HG03025 (cell line): ENCODE measurements around the gene ADAM12.
A peak's percentile ranks its signal among the peaks of the same experiment; 100 is the strongest.
"Not testable (repeated sequence)": the region's sequence is repeated elsewhere in the genome, so short reads cannot be mapped to it uniquely, and the experiment has no call there.

ENCODE experiments used
- ATAC-seq: cut with Tn5 transposase; IDR thresholded peaks from one replicate; pipeline ENCODE4 v1.9.1; 2021; ENCODE audit warnings: mild to moderate bottlenecking, moderate library complexity; ENCODE audit not compliant: unreplicated experiment, low FRiP score

Gene ADAM12

DNA sequence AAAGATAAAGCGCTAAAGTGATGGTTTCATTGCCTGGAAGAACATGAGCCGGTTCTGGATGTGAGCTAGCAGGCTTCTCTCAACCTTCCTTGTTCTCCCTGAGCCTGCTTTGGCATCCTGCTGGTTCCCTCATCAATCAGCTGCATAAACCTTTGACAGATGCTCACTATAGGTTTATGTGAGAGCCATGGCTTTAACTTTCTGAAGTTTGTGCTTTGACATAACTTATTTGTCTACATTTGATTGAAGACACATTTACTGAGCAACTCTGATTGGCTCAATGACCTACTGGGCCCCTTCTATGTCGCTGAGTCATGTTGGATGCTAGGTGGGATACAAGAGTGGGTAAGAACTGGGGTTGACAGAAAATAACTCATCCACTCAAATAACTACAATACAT is 192.0 kb downstream of the ADAM12 start:
- ATAC-seq, result no peak

DNA sequence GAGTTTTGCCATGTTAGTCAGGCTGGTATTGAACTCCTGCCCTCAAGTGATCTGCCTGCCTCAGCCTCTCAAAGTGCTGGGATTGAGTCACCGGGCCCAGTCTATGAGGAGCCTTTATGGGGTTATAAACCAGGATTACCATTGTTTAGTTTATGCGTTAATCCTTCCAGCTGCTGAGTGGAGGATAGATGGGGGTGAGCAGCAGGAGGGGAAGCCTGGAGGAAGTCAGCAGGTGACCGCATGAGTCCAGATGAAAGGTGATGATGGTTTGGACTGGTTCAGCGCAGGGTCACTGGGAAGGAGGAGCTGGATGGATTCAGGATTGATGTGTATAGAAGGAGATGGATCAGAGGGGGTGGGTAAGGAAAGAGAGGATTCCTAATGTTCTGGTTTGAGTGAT is 197.1 kb downstream of the ADAM12 start:
- no peak for ATAC-seq

DNA sequence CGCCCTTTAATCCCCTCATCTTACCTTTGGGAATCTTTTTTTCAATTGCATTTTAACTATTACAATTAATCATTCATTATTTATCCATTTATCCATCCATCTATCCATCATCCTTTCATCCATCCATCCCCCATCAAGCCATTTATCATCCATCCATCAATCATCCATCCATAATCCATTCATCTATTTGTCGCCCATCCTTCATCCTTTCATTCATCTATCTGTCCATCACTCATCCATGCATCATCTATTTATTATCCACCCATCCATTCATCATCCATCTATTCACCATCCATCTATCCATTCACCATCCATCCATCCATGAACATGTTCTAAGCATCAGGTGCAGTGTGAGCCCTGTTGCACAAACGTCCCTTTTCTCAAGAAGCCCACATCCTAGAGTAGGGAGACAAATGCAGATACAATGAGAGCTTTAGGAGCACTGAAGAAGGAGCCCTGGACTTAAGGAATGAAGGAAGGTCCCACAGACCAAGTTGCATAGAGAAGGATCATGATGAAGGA is 199.5 kb downstream of the ADAM12 start:
- no peak for ATAC-seq

DNA sequence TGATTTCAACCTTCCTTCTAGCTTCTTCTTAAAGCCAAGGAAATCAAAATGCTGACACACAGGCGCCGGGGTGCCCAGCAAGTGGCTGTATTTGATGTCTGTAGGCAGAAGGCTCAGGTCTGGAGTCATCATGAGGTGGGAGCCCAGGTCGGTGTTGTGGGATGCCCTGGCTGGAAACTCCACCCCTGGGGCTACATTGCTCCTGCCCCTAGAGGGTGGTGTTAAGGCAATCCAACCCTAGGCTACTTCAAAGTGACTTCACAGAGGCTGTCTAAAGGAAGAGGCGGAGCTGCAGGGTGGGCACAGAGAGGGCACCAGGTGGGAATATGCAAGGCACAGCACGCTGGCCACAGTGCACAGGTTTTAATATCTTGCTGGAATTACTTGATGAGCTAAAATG is 200.9 kb downstream of the ADAM12 start:
- no peak for ATAC-seq

DNA sequence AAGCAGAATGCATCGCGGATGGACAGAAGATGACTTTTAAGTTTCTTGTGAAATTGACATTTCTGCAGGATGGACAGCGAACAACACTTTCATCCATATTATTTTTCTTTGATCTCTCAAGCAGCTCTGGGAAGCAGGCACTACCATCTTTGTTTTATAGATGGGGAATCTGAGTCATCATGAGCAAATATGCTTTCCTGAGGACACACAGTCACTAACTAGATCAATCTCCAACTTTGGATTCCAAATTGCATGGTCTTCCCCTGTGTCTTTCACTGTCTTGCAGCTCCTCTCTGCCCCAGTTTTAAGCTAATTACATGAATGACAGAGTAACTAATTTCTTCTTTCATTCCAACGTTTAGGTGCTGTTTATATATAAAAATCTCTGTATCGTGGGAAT is 201.5 kb downstream of the ADAM12 start:
- ATAC-seq, result no peak

DNA sequence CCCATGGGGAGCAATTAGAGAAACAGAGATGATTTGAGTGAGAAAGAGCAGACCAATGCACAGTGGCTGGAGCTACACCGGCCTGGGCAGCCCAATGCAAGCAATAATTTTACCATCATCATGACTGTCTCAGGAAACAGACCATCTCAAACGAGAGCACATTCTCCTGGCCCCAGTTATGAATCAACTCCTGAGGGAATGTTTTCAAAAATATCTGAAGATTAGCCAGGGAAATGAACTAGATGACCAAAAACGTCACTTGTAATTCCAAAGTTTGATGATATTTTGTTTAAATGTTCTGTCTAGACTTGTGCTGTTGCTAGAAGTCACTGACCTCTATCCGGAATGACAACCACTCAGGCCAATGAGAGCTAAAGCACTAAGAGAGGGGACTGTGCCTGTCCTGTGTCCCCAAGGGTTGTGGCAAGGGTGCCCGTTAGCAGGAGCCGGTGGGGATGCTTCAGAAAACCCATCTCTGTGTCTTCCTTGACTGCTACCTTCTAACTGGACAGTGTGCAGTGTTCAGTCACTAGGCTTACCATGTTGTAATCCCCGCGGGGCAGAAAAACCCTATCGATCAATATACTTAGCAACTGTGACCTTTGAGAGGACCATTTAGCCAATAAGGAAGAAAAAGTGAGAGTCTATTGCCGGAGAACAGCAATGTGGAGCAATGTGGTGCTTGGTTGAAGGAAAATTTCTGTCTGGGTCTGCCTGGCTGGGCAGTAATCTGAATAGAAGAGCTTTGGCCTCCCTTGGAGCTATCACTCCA is 202.4 kb downstream of the ADAM12 start:
- ATAC-seq, result no peak

DNA sequence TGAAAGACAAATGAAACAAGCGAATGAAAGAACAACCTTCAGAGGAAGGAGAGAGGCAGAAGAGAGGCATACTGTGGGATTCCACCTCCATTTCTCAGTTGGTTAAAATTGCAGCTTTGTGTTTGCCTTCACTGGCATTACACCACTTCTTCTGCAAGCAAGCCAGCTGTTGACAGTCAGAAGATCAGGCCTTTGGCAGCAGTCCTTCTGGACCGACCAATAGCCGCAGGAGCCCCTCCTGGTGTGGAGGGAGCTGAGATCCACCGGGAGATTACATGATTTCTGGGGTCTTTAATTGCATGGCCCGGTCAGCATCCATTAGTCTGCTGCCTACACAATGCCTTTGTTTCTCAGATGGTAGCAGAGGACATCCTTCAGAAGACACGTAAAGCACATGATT is 206.7 kb downstream of the ADAM12 start:
- no peak for ATAC-seq

DNA sequence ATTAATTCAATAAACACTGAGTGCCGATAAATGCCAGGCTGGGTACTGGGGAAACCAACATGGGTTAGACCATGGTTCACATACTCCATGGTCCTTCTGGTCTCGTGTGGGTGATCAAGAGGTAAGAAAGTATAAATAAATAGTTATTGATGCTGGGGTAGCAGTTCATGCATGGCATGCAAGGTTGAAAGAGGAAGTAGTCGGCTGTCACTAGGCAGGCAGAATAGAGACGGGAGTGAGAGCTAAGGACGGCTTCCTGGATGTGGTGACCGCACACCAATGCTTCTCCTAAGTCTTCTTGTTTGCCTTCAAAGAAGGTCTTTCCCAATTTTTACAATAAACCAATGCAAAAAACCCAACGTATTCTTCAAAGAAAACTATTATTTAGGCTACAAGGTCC is 208.6 kb downstream of the ADAM12 start:
- ATAC-seq, result peak; percentile 47

DNA sequence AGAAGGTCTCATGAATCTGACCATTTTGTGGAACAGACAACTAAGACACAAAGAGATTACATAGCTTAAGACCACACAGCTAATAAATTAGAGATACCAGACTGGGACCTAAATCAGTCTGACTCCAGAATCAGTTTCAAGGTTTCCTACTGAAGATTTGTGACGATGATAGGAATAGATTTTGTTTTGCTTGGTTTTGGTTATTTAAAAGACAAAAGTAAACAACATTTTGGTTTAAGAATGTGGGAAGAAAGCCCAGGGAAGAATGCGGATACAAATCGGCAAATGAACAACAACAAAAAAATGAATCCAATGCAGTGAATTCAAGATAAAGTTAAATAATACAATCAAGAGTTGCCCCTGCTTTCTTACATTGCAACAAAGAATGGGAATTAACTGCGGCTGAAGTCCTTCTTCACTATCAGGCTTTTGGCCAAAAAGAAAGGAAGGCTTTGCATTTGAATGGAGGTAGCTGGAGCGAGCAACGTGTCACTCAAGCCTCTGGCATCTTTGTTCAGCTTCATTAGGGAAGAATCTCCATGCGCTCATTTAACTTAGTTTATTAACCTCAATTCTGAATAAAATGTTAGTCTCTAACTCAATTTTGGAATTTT is 210.8 kb downstream of the ADAM12 start:
- no peak for ATAC-seq

DNA sequence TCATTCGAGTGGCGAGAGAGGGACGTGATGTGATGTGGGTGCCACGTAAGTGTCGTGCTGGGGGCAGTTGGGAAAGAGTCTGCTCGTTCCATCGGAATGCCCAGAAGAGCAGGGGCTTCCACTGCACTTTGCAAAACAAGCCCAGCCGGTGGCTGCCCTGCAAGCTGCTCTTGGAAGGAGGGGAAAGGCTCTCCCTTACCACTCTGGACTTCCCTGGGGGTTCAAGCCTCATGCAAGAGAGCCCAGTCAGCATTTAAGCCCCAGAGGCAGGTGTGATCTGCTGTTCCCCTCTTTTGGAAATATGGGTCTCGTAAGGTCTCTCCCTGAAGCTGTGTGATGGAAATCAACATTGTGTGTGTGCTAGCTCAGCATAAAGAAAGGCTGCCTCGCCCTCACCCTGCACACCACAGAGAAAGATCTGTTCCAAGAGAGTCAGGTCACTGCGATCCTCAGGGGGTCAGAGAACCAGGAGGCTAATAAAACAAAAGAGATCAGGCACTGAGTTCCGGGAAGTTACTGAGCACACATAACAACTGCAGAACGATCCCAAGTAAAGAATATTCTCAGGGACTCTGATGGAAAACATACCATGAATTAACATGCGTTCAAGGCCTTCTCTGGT is 212.5 kb downstream of the ADAM12 start:
- ATAC-seq, result no peak

DNA sequence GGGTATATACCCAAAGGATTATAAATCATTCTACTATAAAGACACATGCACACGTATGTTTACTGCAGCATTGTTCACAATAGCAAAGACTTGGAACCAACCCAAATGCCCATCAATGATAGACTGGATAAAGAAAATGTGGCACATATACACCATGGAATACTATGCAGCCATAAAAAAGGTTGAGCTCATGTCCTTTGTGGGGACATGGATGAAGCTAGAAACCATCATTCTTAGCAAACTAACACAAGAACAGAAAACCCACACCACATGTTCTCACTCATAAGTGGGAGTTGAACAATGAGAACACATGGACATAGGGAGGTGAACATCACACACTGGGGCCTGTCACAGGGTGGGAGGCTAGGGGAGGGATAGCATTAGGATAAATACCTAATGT is 215.5 kb downstream of the ADAM12 start:
- ATAC-seq, result not testable (repeated sequence)

DNA sequence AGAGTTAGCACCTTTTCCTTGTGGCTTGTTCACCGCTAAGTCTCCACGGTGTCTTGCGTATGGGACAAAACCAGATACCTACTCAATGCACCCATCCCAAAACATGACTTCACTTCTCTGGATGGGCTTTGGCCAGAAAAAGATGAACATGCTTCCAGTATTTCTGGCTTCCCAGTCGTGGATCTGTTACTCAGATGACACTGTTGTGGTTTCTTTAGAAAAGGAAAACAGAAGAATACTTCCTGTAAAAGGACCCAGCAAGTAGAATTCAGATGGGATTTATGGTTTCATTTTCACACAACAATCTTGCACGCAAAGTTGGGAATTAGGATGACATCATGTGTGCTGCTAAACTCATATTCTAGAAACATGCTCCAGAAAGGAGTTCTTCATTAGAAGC is 216.7 kb downstream of the ADAM12 start:
- no peak for ATAC-seq

DNA sequence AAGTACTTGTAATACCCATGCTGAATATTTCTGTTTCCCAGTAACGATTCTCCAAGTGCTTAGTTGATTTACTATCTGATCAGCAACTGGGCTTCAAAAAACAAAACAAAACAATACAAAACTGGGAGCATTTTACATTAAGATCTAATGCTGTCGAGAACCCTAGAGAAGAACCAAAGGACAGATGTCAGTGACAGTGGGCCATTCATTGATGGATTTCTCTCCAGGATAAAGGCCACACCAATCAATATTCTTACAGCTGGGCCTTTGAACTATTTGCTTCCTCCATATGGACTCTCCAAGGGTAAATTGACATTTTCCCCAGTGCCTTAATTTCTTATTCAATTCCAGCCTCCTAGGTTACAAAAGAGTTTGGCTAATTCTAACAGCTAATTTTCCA is 217.5 kb downstream of the ADAM12 start:
- no peak for ATAC-seq

DNA sequence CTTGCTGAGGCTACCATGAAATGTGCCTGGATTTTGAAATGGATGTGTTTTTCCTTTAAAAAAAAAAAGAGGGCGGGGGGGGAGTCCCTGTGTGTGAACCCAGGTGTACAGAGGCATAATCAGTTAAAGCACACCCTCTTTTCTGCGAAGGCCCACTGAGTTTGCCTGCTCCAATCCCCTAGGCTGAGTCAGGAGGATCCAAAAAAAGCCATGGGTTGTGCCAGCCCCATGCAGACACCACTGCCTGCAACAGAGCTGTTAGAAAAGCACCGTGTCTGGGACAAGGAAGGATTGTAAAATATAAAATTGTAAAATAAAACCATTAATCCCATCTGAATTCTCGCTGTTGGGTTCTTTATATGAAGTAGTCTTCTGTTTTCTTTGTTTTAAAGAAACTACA is 217.9 kb downstream of the ADAM12 start:
- ATAC-seq, result no peak

DNA sequence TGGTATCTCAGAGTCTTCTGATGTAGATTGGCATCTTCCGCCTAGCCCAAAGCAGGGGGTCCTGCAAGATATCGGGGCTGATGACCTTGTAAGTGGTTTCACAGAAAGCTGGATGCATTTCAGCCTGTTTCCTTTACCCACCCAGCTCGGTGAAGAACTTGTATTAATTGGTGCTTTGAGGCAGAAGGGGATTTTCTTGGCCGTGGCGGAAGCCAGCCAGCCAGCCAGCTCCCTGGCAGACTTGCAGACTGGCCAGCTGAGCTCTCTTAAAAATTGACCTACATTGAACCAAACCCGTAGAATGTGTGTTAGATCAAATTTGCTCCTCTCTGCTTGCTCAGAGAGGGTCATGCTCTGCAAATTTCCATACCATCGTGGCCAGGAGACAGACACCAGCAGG is 218.4 kb downstream of the ADAM12 start:
- no peak for ATAC-seq

DNA sequence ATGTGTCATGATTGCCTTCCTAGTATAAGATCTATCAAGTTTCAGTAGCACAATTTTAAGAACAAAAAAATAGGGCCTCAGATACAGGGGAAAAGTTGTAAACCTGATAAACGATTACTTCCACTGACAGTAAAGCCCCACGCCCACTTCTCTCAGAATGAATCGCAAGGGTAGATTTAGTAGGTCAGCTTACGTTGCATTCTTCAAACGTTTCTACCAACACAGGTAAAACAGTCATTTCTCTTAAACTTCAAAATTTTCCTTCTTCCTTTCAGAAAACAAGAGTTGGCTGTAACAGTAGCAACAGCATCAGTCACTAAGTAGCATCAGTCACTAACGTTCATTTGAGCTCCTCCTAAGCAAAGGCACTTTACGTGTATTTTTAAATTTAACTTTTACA is 221.5 kb downstream of the ADAM12 start:
- ATAC-seq, result no peak

DNA sequence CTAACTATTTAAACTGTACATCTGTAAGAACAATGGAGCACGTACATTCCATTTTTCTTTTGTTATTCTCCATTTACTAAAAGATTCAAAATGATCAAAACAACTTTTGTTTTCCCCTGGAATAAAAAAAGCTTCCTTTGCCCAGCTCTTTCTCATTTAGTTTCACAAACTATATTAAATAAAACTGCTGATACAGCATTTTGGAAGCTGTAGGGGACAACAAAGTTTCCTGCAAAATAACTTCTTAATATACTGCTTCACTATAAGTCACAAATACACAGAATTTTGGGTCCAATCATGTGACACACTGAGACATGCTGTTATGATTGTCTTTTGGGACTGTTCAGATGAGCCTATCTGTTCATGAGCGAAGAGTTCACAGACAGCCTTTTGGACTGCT is 222.4 kb downstream of the ADAM12 start:
- no peak for ATAC-seq

DNA sequence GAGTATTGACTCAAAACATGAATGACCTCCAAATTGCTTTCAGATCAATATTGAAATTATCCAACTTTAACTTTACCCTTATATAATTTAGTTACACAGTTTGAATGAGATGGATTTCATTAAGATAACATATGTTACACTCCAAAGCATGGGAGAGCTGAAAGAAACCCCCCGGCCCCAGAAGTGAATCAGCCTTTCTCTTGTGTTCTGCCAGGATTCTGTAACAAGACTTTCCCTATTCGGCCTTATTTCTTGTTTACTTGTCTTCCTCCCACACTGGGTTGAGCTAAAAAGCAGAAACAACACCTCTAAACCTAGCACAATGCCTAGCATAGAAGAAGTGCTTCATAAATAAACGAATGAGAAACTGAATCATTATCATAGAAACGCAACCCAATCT is 224.8 kb downstream of the ADAM12 start:
- ATAC-seq, result no peak

DNA sequence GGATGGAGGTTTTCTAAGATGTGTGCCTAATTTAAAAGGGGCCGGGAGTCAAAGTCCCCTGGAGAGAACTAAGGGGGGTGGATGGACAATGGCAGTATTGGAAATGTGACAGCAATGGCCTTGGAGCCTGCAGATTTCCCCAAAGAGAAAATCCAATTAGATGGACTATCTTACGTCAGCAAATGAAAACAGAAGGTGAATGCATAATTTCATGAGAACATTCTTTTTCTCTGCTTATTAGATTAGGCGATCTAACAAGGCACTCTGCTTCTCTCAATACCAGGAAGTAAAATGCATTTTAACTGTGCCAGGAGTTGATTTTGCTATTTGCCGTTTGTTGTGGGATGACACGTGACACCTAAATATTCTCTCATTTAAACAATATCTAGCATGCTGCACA is 226.6 kb downstream of the ADAM12 start:
- ATAC-seq, result no peak

DNA sequence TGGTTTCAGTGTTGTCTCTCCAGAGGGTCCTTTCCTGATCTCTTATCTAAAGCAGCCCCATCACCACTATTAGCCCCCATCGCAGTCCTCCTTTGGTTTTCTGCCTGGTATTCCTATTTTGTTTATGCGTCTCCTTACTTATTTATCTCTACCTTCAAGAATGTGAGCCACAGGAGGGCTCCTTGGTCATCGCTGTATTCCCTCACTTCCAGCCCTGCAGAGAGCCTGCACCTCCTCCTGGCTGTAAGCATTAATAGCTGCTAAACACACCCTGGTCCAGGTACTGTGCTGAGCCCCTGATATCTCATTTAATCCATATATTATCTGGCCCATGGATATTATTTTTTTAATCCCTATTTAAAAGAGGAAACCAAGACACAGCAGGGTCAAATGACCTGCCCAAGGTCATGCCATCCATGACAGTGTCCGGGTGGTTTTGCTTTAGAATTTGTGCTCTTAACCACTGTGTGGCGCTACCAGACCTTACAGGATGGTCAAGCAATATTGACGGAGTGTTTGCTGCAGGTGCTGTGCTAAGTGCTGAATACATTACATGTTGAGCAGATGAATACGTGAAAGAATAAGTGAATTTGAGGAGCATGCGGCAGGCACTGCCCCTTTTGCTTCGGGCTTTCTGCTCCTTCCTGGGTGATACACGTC is 227.2 kb downstream of the ADAM12 start:
- no peak for ATAC-seq

DNA sequence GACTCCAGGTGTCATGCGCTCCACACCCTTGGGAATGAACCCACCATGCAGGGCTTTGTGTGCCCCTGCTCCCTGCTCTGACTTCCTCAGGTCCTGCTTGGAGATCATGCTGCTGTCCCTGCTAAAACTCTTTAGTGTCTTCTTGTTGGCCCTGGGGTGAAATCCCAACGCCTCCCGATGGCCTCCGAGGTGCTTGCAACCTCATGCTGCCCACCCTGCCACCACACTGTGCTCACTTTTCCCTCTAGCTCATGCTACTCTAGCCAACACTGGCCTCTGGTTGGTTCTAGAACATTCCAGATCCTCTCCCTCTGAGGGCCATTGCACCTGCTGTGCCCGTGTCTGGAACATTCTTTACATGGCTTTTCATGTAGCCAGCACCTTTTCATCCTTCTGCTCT is 227.7 kb downstream of the ADAM12 start:
- ATAC-seq, result no peak
